CD4-positive, alpha-beta T cell (primary cell): ENCODE results near the gene PDSS2. TPM values are rescaled to one million over a fixed set of nuclear protein-coding genes. Genes with fewer than 3 reads are reported as not detected.

Experiments
- ATAC-seq: fragments of 200-7000 bp; cut with Tn5 transposase; one replicate; pipeline ENCODE4 v1.10.0; 2022; ENCODE audit warnings: mild to moderate bottlenecking; ENCODE audit not compliant: poor library complexity
- CTCF ChIA-PET: fragments of 350-600 bp; sonication (Branson Sonifier 250); formaldehyde crosslinking; loops from one replicate; lab custom pipeline; 2021; ENCODE audit warnings: antibody characterized with exemption, inconsistent platforms; lab: Charles Lee
- POLR2A ChIA-PET: fragments of 350-600 bp; sonication (Branson Sonifier 250); formaldehyde crosslinking; loops from one replicate; lab custom pipeline; 2021; ENCODE audit warnings: antibody characterized with exemption, inconsistent platforms; lab: Charles Lee
- DNase-seq, 14 experiments: peaks; one replicate each; pipeline ENCODE4 v3.0.0-alpha.2; 2013 to 2020; ENCODE audit warnings: mixed read lengths in 2 of 14
- H3K27ac ChIP-seq, 2 donors: one replicate each; pipeline versions ENCODE4 v1.5.1 to v1.7.0; 2013; ENCODE audit warnings: low read length in 2 of 2, low read depth in 1 of 2, mild to moderate bottlenecking in 1 of 2
- H3K27me3 ChIP-seq, 2 experiments: 1 replicate in 1 of 2; 2 replicates in 1 of 2; pipeline versions ENCODE4 v1.6.1 to v1.7.0; 2013; ENCODE audit warnings: low read length in 2 of 2, control low read depth in 1 of 2, mild to moderate bottlenecking in 1 of 2, moderate library complexity in 1 of 2; ENCODE audit not compliant: insufficient read depth in 2 of 2, control insufficient read depth in 1 of 2
- H3K36me3 ChIP-seq: one replicate; pipeline ENCODE4 v1.6.1; 2013; ENCODE audit warnings: low read length, control low read depth; ENCODE audit not compliant: insufficient read depth
- H3K4me1 ChIP-seq: one replicate; pipeline ENCODE4 v1.6.1; 2013; ENCODE audit warnings: low read length, control low read depth; ENCODE audit not compliant: insufficient read depth
- H3K4me3 ChIP-seq: one replicate; pipeline ENCODE4 v1.5.1; 2013; ENCODE audit warnings: mild to moderate bottlenecking, low read length, moderate library complexity
- H3K9me3 ChIP-seq, 2 experiments: 1 replicate in 1 of 2; 2 replicates in 1 of 2; pipeline versions ENCODE4 v1.6.1 to v1.7.0; 2013; ENCODE audit warnings: low read length in 2 of 2, mild to moderate bottlenecking in 2 of 2, control low read depth in 1 of 2, moderate library complexity in 1 of 2; ENCODE audit not compliant: control insufficient read depth in 1 of 2, insufficient read depth in 1 of 2
- H3K27ac Mint-ChIP-seq: one replicate; pipeline ENCODE4 v1.8.0; 2020; ENCODE audit warnings: mixed read lengths
- H3K27me3 Mint-ChIP-seq: one replicate; pipeline ENCODE4 v1.8.0; 2021; ENCODE audit warnings: mixed read lengths
- H3K36me3 Mint-ChIP-seq: one replicate; pipeline ENCODE4 v1.8.0; 2021; ENCODE audit warnings: low read depth, mixed read lengths
- H3K4me1 Mint-ChIP-seq: one replicate; pipeline ENCODE4 v1.8.0; 2021; ENCODE audit warnings: low read depth, mixed read lengths
- H3K4me3 Mint-ChIP-seq: one replicate; pipeline ENCODE4 v1.8.0; 2020; ENCODE audit warnings: mild to moderate bottlenecking, mixed read lengths
- H3K9me3 Mint-ChIP-seq: one replicate; pipeline ENCODE4 v1.8.0; 2020; ENCODE audit warnings: mixed read lengths
- CTCF ChIP-seq: fragments of 200-600 bp; IDR thresholded peaks from one replicate; pipeline ENCODE4 v1.8.0; 2022; ENCODE audit warnings: antibody characterized with exemption, mild to moderate bottlenecking
- intact Hi-C, 2 experiments: fragments of 100-400 bp; cut with DNase I in 1 of 2; cut with micrococcal nuclease in 1 of 2; formaldehyde crosslinking; loops; one replicate each; pipeline versions ENCODE4 v1.15.1 to v1.9.0; 2023 to 2025; cut with DNase I, micrococcal nuclease
- total RNA-seq, 174 experiments: library from RNA in 2 of 174; stranded (reverse) in 2 of 174; gene quantifications; one replicate each; pipeline ENCODE4 v1.2.3 and lab custom pipeline; 2021 to 2026

Gene PDSS2
- total RNA-seq, 2 experiments from 2014 or later, result 5.8 to 6.6 TPM

- H3K36me3 Mint-ChIP-seq, result peaks cover 5% of the 10 kb centered on the region
- intact Hi-C loops, result no loop called here
- H3K27me3 Mint-ChIP-seq, result peaks cover 56% of the 10 kb centered on the region
- Histone ChIP-seq H3K9me3 (peaks cover 0 to 17% of the 10 kb centered on the region in 2 experiments), H3K4me1 (peaks cover 30% of the 10 kb centered on the region), H3K36me3 (no peaks in the 10 kb centered on the region), H3K4me3 (peak overlapping the region; percentile 52), H3K27ac (no peak overlapping the region), H3K27me3 (peaks cover 51 to 79% of the 10 kb centered on the region in 2 experiments)
- CTCF ChIA-PET, result interaction anchor here (0.8 kb wide), 1 partner anchor 30 kb away, joined by 3 read pairs; the partner anchor contains the start of gene PDSS2
- DNase-seq (peak in 6 of 14 experiments; percentile 1 to 37 (median 22)), ATAC-seq (no peak)
- POLR2A ChIA-PET, result interaction anchor here (2.9 kb wide), 1 partner anchor 29 kb away, joined by 9 read pairs; the partner anchor contains the start of gene PDSS2
- no peak overlapping the region for H3K27ac Mint-ChIP-seq
- TF ChIP-seq CTCF, result no peak
- no peaks in the 10 kb centered on the region for H3K9me3 Mint-ChIP-seq
- peak overlapping the region; percentile 94 for H3K4me3 Mint-ChIP-seq
- H3K4me1 Mint-ChIP-seq, result peaks cover 24% of the 10 kb centered on the region
Observed at GRCh38 chr6:107488875-107489635, 29.7 kb upstream of the PDSS2 start.

- no peak overlapping the region for H3K27ac ChIP-seq
- peak overlapping the region; percentile 94 for H3K4me3 Mint-ChIP-seq
- H3K27me3 ChIP-seq, result peaks cover 46 to 72% of the 10 kb centered on the region in 2 experiments
- peaks cover 30% of the 10 kb centered on the region for H3K4me1 ChIP-seq
- peak overlapping the region; percentile 52 for H3K4me3 ChIP-seq
- no peaks in the 10 kb centered on the region for H3K9me3 Mint-ChIP-seq
- no peak overlapping the region for H3K27ac Mint-ChIP-seq
- H3K36me3 Mint-ChIP-seq, result peaks cover 5% of the 10 kb centered on the region
- H3K36me3 ChIP-seq, result no peaks in the 10 kb centered on the region
- H3K9me3 ChIP-seq, result peaks cover 0 to 17% of the 10 kb centered on the region in 2 experiments
- DNase-seq (no peak), ATAC-seq (peak; percentile 36)
- ChIA-PET CTCF (no interaction called here), POLR2A (interaction anchor here (2.9 kb wide), 1 partner anchor 29 kb away, joined by 9 read pairs; the partner anchor contains the start of gene PDSS2)
- intact Hi-C loops, result no loop called here
- H3K4me1 Mint-ChIP-seq, result peaks cover 24% of the 10 kb centered on the region
- H3K27me3 Mint-ChIP-seq, result peaks cover 57% of the 10 kb centered on the region
- no peak for TF ChIP-seq CTCF
Observed at GRCh38 chr6:107488174-107488874, 29.0 kb upstream of the PDSS2 start.

- H3K27me3 ChIP-seq, result peaks cover 46 to 51% of the 10 kb centered on the region in 2 experiments
- peaks cover 0 to 8% of the 10 kb centered on the region in 2 experiments for H3K9me3 ChIP-seq
- H3K27ac Mint-ChIP-seq, result no peak overlapping the region
- peaks cover 18% of the 10 kb centered on the region for H3K4me1 ChIP-seq
- intact Hi-C loops, result no loop called here
- ChIA-PET POLR2A (interaction anchor here (1.7 kb wide), 1 partner anchor 26 kb away, joined by 5 read pairs; the partner anchor contains the start of gene PDSS2), CTCF (no interaction called here)
- H3K9me3 Mint-ChIP-seq, result no peaks in the 10 kb centered on the region
- no peak overlapping the region for H3K4me3 ChIP-seq
- H3K36me3 Mint-ChIP-seq, result peaks cover 5% of the 10 kb centered on the region
- ATAC-seq (no peak), DNase-seq (no peak)
- H3K36me3 ChIP-seq, result no peaks in the 10 kb centered on the region
- H3K4me3 Mint-ChIP-seq, result no peak overlapping the region
- TF ChIP-seq CTCF, result no peak
- H3K27me3 Mint-ChIP-seq, result peaks cover 71% of the 10 kb centered on the region
- H3K27ac ChIP-seq, result no peak overlapping the region
- peaks cover 17% of the 10 kb centered on the region for H3K4me1 Mint-ChIP-seq
Observed at GRCh38 chr6:107485157-107485556, 25.8 kb upstream of the PDSS2 start.
